SK-N-SH (cell line): ENCODE data around the gene TAS1R3. TPM values are rescaled to one million over a fixed set of nuclear protein-coding genes. Genes with fewer than 3 reads are reported as not detected.

Source experiments
- CTCF ChIA-PET: fragments of 300-600, 350-600 bp; formaldehyde crosslinking; extraction: SDS; loops from one replicate; lab custom pipeline; 2021; lab: Yijun Ruan, JAX
- POLR2A ChIA-PET: fragments of 350-600 bp; sonication (Branson Sonifier 250); formaldehyde crosslinking; extraction: SDS; loops from one replicate; lab custom pipeline; 2020; ENCODE audit warnings: antibody characterized with exemption, inconsistent platforms; lab: Yijun Ruan, JAX
- DNase-seq: peaks from one replicate; pipeline ENCODE4 v3.0.0; 2012
- H2AFZ ChIP-seq: fragments of 200-600 bp; sonication (generic); 2 replicates; pipeline ENCODE4 v1.8.1; 2016; ENCODE audit warnings: antibody characterized with exemption, mild to moderate bottlenecking, low read depth
- H3F3A ChIP-seq: fragments of 200-600 bp; sonication (generic); replicated peaks from 2 replicates; pipeline ENCODE3; 2016; ENCODE audit warnings: antibody characterized with exemption, mild to moderate bottlenecking; ENCODE audit not compliant: insufficient read depth
- H3K27ac ChIP-seq, 2 experiments: fragments of 200-500 bp in 1 of 2; fragments of 200-600 bp in 1 of 2; sonication (Bioruptor generic) in 1 of 2; sonication (generic), shearing (Covaris generic) in 1 of 2; 2 replicates each; pipeline versions ENCODE4 v1.5.1 to v1.6.1; 2014 to 2016; ENCODE audit warnings: low read depth in 2 of 2, inconsistent platforms in 1 of 2, low read length in 1 of 2, mild to moderate bottlenecking in 1 of 2, mixed read lengths in 1 of 2
- H3K27me3 ChIP-seq: fragments of 200-600 bp; sonication (generic), shearing (Covaris generic); 2 replicates; pipeline ENCODE4 v1.6.1; 2016; ENCODE audit warnings: mixed run types; ENCODE audit not compliant: insufficient read depth
- H3K36me3 ChIP-seq, 2 experiments: fragments of 200-500 bp in 1 of 2; fragments of 200-600 bp in 1 of 2; sonication (Bioruptor generic) in 1 of 2; sonication (generic) in 1 of 2; replicated peaks in 1 of 2; 2 replicates each; pipeline versions ENCODE3 to v1.5.1; 2014 to 2016; ENCODE audit warnings: low read length in 1 of 2, mild to moderate bottlenecking in 1 of 2; ENCODE audit not compliant: insufficient read depth in 2 of 2, control insufficient read depth in 1 of 2
- H3K4me1 ChIP-seq, 2 experiments: fragments of 200-500 bp in 1 of 2; fragments of 200-600 bp in 1 of 2; sonication (Bioruptor generic) in 1 of 2; sonication (generic), shearing (Covaris generic) in 1 of 2; 2 replicates each; pipeline versions ENCODE4 v1.5.1 to v1.6.1; 2014 to 2016; ENCODE audit warnings: low read depth in 1 of 2, low read length in 1 of 2, mixed run types in 1 of 2; ENCODE audit not compliant: insufficient read depth in 2 of 2, control insufficient read depth in 1 of 2
- H3K4me2 ChIP-seq: fragments of 200-600 bp; sonication (generic), shearing (Covaris generic); 2 replicates; pipeline ENCODE4 v1.6.1; 2017; ENCODE audit warnings: mixed run types
- H3K4me3 ChIP-seq, 2 experiments: fragments of 200-500 bp in 1 of 2; fragments of 200-600 bp in 1 of 2; sonication (Bioruptor generic) in 1 of 2; sonication (generic), shearing (Covaris generic) in 1 of 2; 2 replicates each; pipeline versions ENCODE4 v1.5.1 to v1.8.1; 2014 to 2016; ENCODE audit warnings: low read depth in 2 of 2, inconsistent platforms in 1 of 2, low read length in 1 of 2, mild to moderate bottlenecking in 1 of 2, mixed read lengths in 1 of 2, moderate library complexity in 1 of 2
- H3K79me2 ChIP-seq: fragments of 200-600 bp; sonication (generic); 2 replicates; pipeline ENCODE4 v1.8.1; 2017; ENCODE audit warnings: mild to moderate bottlenecking; ENCODE audit not compliant: insufficient read depth
- H3K9ac ChIP-seq: fragments of 200-600 bp; sonication (generic); 2 replicates; pipeline ENCODE4 v1.6.1; 2017; ENCODE audit warnings: mixed run types
- H3K9me2 ChIP-seq: fragments of 200-600 bp; sonication (generic); 2 replicates; pipeline ENCODE4 v1.6.1; 2017; ENCODE audit warnings: mixed run types
- H3K9me3 ChIP-seq: fragments of 200-600 bp; sonication (generic); 2 replicates; pipeline ENCODE4 v1.6.1; 2017; ENCODE audit warnings: mixed run types, mild to moderate bottlenecking, moderate library complexity
- H4K20me1 ChIP-seq: fragments of 200-600 bp; sonication (generic); 2 replicates; pipeline ENCODE4 v1.6.1; 2017; ENCODE audit warnings: mild to moderate bottlenecking, mixed run types; ENCODE audit not compliant: insufficient read depth
- ELF1 ChIP-seq: IDR thresholded peaks from 2 replicates; pipeline ENCODE4 v1.4.0; 2012
- EP300 ChIP-seq, 2 experiments: IDR thresholded peaks; 2 replicates each; pipeline versions ENCODE4 v1.4.0 to v1.6.1; 2012; ENCODE audit warnings: borderline replicate concordance in 1 of 2, low read depth in 1 of 2, low read length in 1 of 2
- EZH2phosphoT487 ChIP-seq: fragments of 200-600 bp; sonication (generic); IDR thresholded peaks from 2 replicates; pipeline ENCODE4 v1.6.1; 2017; ENCODE audit warnings: low read depth, mixed run types, mild to moderate bottlenecking, antibody characterized with exemption, moderate library complexity, borderline replicate concordance
- FOXM1 ChIP-seq: IDR thresholded peaks from 2 replicates; pipeline ENCODE4 v1.4.0; 2012; ENCODE audit warnings: low read depth, mild to moderate bottlenecking
- GATA2 ChIP-seq: sonication (generic); formaldehyde crosslinking; IDR thresholded peaks from 2 replicates; pipeline ENCODE4 v1.5.0; 2020; ENCODE audit warnings: mild to moderate bottlenecking, missing genetic modification reagents
- JUND ChIP-seq: IDR thresholded peaks from 2 replicates; pipeline ENCODE4 v1.4.0; 2012
- MXI1 ChIP-seq: IDR thresholded peaks from 2 replicates; pipeline ENCODE4 v1.6.1; 2012; ENCODE audit warnings: mild to moderate bottlenecking, low read depth, low read length, improper control_type of control experiment
- NFIC ChIP-seq: IDR thresholded peaks from 2 replicates; pipeline ENCODE4 v1.4.0; 2012; ENCODE audit warnings: borderline replicate concordance
- NRF1 ChIP-seq: IDR thresholded peaks from 2 replicates; pipeline ENCODE4 v1.6.1; 2012; ENCODE audit warnings: low read depth, mild to moderate bottlenecking, low read length
- POLR2AphosphoS5 ChIP-seq: IDR thresholded peaks from 2 replicates; pipeline ENCODE4 v1.6.1; 2012; ENCODE audit warnings: low read depth, low read length
- RXRA ChIP-seq: IDR thresholded peaks from 2 replicates; pipeline ENCODE4 v1.4.0; 2012; ENCODE audit warnings: low read depth, mild to moderate bottlenecking, borderline replicate concordance
- TAF1 ChIP-seq: IDR thresholded peaks from 2 replicates; pipeline ENCODE4 v1.6.1; 2012; ENCODE audit warnings: low read depth, mild to moderate bottlenecking, low read length, moderate library complexity, borderline replicate concordance
- TEAD4 ChIP-seq: IDR thresholded peaks from 2 replicates; pipeline ENCODE4 v1.4.0; 2012; ENCODE audit warnings: mild to moderate bottlenecking, borderline replicate concordance; ENCODE audit not compliant: insufficient read depth
- YY1 ChIP-seq: IDR thresholded peaks from 2 replicates; pipeline ENCODE4 v1.4.0; 2012; ENCODE audit warnings: low read depth, mild to moderate bottlenecking
- WGBS: methylation state at CpG from one replicate; pipeline ENCODE4 v1.1.6; 2017; ENCODE audit warnings: low lambda C conversion rate; 5-methylcytosine and 5-hydroxymethylcytosine counted together
- polyA plus RNA-seq, 3 experiments: library from polyadenylated mRNA; depleted of rRNA; stranded (reverse); fragments of >200 nt; gene quantifications; 2 replicates each; pipeline ENCODE4 v1.2.3, GENCODE V29; 2012
- TF ChIP-seq, protein P1 (sequence below): fragments of 150-350 bp; IDR thresholded peaks from 2 replicates; pipeline ENCODE4 v1.6.1; 2017; ENCODE audit warnings: antibody characterized with exemption, low read length, low read depth, borderline replicate concordance
- TF ChIP-seq, protein P2 (sequence below): IDR thresholded peaks from 2 replicates; pipeline ENCODE4 v1.4.0; 2012; ENCODE audit warnings: low read depth
- TF ChIP-seq, protein P3 (sequence below): IDR thresholded peaks from 2 replicates; pipeline ENCODE4 v1.6.1; 2012; ENCODE audit warnings: mild to moderate bottlenecking, low read depth, low read length, moderate library complexity
- TF ChIP-seq, protein P4 (sequence below): fragments of 150-350 bp; IDR thresholded peaks from 2 replicates; pipeline ENCODE4 v1.6.1; 2016; ENCODE audit warnings: mild to moderate bottlenecking, low read depth, low read length

TAS1R3 gene
- polyA plus RNA-seq, 1 of the 3 experiments (the other 2 are of a cell fraction): 0.08 TPM

DNA sequence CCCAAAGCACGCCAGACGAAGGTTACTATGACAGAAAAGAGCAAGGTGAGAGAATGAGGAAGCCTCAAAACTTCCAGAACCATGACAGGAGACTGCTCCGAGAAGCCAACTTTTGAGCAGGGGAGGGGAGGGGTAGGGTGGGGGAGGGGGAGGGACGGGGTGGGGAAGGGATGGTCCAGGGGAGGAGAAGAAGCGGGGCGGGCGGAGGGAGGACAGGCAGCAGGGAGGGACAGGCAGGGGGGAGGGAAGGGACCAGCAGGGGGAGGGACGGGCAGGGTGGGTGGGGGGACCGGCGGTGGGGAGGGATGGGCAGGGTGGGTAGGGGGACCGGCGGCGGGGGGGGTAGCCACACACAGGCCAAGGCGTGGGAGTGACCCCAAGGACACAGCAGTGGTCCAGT is 8.7 kb upstream of the TAS1R3 start:
- no peak overlapping the region for H3K4me2 ChIP-seq
- H3K27me3 ChIP-seq: no peaks in the 10 kb centered on the region
- TF ChIP-seq GATA2 (CRISPR knock-in tag) (no peak), RXRA (no peak), EZH2phosphoT487 (no peak), POLR2AphosphoS5 (no peak), FOXM1 (no peak), MXI1 (no peak), JUND (no peak), TAF1 (no peak), ELF1 (no peak), EP300 (IDR thresholded peaks at IDR 0.05; ENCODE audit: borderline replicate concordance in 1 of 2, low read depth in 1 of 2, low read length in 1 of 2) (no peak), NFIC (no peak), TEAD4 (no peak), YY1 (no peak), NRF1 (no peak)
- TF ChIP-seq, protein P1, sequence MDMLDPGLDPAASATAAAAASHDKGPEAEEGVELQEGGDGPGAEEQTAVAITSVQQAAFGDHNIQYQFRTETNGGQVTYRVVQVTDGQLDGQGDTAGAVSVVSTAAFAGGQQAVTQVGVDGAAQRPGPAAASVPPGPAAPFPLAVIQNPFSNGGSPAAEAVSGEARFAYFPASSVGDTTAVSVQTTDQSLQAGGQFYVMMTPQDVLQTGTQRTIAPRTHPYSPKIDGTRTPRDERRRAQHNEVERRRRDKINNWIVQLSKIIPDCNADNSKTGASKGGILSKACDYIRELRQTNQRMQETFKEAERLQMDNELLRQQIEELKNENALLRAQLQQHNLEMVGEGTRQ: no peak
- TF ChIP-seq, protein P2, sequence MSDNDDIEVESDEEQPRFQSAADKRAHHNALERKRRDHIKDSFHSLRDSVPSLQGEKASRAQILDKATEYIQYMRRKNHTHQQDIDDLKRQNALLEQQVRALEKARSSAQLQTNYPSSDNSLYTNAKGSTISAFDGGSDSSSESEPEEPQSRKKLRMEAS: no peak
- TF ChIP-seq, protein P3, sequence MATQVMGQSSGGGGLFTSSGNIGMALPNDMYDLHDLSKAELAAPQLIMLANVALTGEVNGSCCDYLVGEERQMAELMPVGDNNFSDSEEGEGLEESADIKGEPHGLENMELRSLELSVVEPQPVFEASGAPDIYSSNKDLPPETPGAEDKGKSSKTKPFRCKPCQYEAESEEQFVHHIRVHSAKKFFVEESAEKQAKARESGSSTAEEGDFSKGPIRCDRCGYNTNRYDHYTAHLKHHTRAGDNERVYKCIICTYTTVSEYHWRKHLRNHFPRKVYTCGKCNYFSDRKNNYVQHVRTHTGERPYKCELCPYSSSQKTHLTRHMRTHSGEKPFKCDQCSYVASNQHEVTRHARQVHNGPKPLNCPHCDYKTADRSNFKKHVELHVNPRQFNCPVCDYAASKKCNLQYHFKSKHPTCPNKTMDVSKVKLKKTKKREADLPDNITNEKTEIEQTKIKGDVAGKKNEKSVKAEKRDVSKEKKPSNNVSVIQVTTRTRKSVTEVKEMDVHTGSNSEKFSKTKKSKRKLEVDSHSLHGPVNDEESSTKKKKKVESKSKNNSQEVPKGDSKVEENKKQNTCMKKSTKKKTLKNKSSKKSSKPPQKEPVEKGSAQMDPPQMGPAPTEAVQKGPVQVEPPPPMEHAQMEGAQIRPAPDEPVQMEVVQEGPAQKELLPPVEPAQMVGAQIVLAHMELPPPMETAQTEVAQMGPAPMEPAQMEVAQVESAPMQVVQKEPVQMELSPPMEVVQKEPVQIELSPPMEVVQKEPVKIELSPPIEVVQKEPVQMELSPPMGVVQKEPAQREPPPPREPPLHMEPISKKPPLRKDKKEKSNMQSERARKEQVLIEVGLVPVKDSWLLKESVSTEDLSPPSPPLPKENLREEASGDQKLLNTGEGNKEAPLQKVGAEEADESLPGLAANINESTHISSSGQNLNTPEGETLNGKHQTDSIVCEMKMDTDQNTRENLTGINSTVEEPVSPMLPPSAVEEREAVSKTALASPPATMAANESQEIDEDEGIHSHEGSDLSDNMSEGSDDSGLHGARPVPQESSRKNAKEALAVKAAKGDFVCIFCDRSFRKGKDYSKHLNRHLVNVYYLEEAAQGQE: no peak
- TF ChIP-seq, protein P4, sequence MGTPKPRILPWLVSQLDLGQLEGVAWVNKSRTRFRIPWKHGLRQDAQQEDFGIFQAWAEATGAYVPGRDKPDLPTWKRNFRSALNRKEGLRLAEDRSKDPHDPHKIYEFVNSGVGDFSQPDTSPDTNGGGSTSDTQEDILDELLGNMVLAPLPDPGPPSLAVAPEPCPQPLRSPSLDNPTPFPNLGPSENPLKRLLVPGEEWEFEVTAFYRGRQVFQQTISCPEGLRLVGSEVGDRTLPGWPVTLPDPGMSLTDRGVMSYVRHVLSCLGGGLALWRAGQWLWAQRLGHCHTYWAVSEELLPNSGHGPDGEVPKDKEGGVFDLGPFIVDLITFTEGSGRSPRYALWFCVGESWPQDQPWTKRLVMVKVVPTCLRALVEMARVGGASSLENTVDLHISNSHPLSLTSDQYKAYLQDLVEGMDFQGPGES: no peak
- DNase-seq: no peak
- peaks cover 80% of the 10 kb centered on the region for H3K79me2 ChIP-seq
- H3K4me1 ChIP-seq: peaks cover 4 to 24% of the 10 kb centered on the region in 2 experiments; a peak in 2 of 4 replicates
- ChIA-PET POLR2A (no interaction called here), CTCF (no interaction called here)
- peaks cover 54% of the 10 kb centered on the region for H4K20me1 ChIP-seq
- H3K36me3 ChIP-seq: peaks cover 2 to 36% of the 10 kb centered on the region in 2 experiments
- H3K9me2 ChIP-seq: no peaks in the 10 kb centered on the region
- no peak overlapping the region for H3K9ac ChIP-seq
- WGBS: 82% methylated on average over 13 of the region's 14 CpGs
- no peaks in the 10 kb centered on the region for H3K9me3 ChIP-seq
- peaks cover 12% of the 10 kb centered on the region for H3F3A ChIP-seq
- H3K27ac ChIP-seq: no peak overlapping the region
- no peak overlapping the region for H3K4me3 ChIP-seq
- no peak overlapping the region for H2AFZ ChIP-seq
